AG09309 (cell line): Measurements from ENCODE around the gene CXCL14.

Experiments used
- DNase-seq: peaks from one replicate; pipeline ENCODE4 v3.0.0-alpha.2; 2010; ENCODE audit warnings: low read depth
- H3K4me3 ChIP-seq: 2 replicates; pipeline ENCODE4 v1.5.1; 2011; ENCODE audit warnings: mild to moderate bottlenecking, low read depth, low read length, moderate library complexity; ENCODE audit not compliant: control insufficient read depth
- CTCF ChIP-seq: IDR thresholded peaks from 2 replicates; pipeline ENCODE4 v1.5.1; 2011; ENCODE audit warnings: mild to moderate bottlenecking, low read depth, low read length, inconsistent platforms; ENCODE audit not compliant: insufficient read depth, control insufficient read depth; ENCODE audit errors: missing control alignments

CXCL14 gene

DNA sequence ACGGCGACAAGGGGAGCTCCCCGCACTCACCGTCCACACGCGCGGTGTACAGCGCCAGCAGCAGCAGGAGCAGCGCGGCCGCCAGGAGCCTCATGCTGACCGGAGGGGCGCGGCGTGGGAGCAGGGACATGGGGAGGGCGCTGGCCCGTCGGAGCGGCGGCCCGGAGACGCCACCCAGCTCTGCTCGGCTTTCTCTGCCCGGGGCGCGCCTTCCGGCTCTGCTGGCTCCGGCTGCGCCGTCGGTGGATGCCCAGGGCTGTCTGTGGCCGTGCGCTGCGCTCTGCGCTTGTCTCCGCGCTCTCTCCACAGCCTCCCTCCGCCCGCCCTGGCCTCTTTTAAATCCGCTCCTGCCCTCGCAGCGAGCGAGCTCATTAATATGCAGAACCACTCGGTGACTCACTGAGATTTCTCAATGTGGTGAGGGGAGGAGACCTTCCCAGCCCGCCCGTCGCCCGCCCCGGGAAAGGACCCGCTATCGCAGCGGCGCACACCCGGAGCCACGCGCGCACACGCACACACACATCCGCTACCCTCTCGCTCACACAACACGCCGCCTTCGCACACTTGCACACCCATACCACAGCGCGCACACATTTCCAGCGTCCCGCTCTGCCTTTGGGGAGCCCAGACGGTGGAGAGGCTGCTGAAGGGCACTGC lies at the start of gene CXCL14:
TSS of gene CXCL14 (minus strand) at position 307 of the 657 bp plus-strand sequence. CDS start at position 94, 213 bp downstream.
- peak within 1 kb of the TSS; percentile 35 for H3K4me3 ChIP-seq
- DNase-seq = peak; percentile 25
- TF ChIP-seq CTCF = no peak

- DNase-seq = no peak
- H3K4me3 ChIP-seq = no peak overlapping the region
- TF ChIP-seq CTCF = no peak
These were observed 47.8 kb upstream of the CXCL14 start for GRCh38 chr5:135626636-135627035.

DNA sequence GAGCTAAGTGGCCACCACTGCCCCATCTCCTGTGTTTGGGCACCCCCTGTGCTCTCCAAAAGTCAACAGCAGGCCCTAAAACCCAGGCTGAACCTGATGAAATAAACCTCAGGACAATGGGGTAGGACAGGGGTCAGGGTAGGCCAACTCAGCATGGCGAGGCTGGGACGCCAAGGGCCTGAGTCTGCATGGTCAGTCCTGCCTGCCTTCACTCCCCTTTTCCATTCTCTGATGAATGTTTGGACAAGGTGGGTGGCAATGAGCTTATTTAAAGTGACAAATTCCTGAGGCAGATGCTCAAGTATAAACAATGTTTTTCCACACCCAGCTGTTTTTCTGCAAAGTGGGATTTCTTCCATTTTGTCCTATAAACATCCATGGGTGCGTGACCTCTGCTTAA lies 47.2 kb upstream of the CXCL14 start:
- no peak for DNase-seq
- no peak for TF ChIP-seq CTCF

DNA sequence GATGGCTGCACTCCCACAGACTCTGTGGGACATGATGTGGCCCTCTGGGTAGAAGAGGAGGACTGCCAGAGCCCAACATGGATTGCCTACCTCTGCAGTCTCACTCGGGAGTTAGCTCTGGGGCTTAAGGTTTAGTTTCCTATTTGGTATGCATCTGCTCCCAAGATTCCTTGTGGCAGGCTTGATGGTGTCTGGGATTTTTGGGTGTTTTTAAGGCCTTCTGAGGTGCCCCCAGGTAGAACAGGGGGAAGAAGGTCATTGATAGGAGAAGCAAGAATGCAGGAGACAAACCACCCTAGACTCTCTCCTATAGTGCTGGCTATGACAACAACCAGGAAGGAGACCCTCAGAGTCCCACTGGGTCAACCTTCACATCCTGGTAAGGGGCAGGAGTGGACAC lies 46.7 kb upstream of the CXCL14 start:
- TF ChIP-seq CTCF = no peak
- H3K4me3 ChIP-seq = no peak overlapping the region
- no peak for DNase-seq

More for the DNA sequence above, 47.2 kb upstream of the CXCL14 start:
- no peak overlapping the region for H3K4me3 ChIP-seq

DNA sequence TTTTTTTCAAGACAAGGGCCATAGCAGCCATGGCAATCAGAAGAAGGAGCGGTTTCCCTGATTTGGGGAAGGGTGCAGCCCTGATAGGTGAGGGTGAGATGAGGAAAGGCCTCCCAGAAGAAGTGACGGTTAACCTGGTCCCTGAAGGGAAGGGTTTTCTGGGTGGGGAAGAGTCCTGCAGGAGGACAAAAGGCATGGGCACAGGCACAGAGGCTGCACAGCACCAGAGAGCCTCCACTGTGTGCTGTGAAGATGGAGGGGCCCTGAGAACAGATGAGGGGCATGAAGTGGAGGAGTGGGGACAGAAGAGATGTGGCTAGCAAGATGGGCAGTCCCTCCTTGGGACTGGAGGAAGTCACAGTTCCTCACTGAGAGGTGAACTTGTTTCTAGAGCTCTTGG lies 46.3 kb upstream of the CXCL14 start:
- H3K4me3 ChIP-seq = no peak overlapping the region
- no peak for DNase-seq
- TF ChIP-seq CTCF = no peak

GRCh38 chr5:135623186-135623715 lies 44.5 kb upstream of the CXCL14 start:
- TF ChIP-seq CTCF = no peak
- no peak overlapping the region for H3K4me3 ChIP-seq
- no peak for DNase-seq

DNA sequence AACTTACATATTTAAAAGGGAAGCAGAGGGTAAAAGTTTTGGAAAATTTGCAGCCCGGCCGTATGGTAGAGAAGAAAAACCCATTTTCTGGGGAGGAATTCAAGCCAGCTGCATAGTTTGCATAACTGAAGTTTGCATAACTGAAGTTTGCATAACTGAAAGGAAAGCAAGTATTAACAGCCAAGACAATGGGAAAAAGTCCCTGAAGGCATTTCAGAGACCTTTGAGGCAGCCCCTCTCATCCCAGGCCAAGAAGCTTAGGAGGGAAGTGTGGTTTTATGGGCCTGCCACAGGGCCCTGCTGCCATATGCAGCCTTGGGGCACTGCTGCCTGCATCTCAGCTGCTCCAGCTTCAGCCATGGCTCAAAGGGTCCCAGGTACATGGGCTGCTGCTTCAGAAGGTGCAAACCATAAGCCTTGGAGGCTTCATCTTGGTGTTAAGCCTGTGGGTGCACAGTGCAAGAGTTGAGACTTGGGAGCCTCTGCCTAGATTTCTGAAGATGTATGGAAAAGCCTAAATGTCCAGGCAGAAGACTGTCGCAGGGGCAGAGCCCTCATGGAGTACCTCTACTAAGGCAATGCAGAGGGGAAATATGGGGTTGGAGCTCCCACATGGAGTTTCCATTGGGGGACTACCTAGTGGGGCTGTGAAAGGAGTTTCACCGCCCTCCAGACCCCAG lies 36.9 kb upstream of the CXCL14 start:
- no peak for TF ChIP-seq CTCF
- H3K4me3 ChIP-seq = no peak overlapping the region

More for the DNA sequence above, 36.9 kb upstream of the CXCL14 start:
- DNase-seq = no peak
